GM21367 (cell line): ENCODE measurements around the gene CAVIN3.

Source experiments
- ATAC-seq: cut with Tn5 transposase; IDR thresholded peaks from one replicate; pipeline ENCODE4 v1.9.1; 2021; ENCODE audit not compliant: unreplicated experiment

Gene CAVIN3

GRCh38 chr11:6270584-6271246 is 49.6 kb downstream of the CAVIN3 start:
- ATAC-seq: no peak

- ATAC-seq: no peak
These were observed 50.3 kb downstream of the CAVIN3 start for GRCh38 chr11:6269994-6270393.
